GM12872 (cell line): ENCODE measurements around the gene CCDC88C.

Source experiments
- TF ChIP-seq, protein P1 (sequence below): IDR thresholded peaks from 3 replicates; pipeline ENCODE4 v1.5.1; 2011; ENCODE audit warnings: low read depth, mild to moderate bottlenecking, low read length, moderate library complexity; ENCODE audit not compliant: insufficient read depth

Gene CCDC88C

DNA sequence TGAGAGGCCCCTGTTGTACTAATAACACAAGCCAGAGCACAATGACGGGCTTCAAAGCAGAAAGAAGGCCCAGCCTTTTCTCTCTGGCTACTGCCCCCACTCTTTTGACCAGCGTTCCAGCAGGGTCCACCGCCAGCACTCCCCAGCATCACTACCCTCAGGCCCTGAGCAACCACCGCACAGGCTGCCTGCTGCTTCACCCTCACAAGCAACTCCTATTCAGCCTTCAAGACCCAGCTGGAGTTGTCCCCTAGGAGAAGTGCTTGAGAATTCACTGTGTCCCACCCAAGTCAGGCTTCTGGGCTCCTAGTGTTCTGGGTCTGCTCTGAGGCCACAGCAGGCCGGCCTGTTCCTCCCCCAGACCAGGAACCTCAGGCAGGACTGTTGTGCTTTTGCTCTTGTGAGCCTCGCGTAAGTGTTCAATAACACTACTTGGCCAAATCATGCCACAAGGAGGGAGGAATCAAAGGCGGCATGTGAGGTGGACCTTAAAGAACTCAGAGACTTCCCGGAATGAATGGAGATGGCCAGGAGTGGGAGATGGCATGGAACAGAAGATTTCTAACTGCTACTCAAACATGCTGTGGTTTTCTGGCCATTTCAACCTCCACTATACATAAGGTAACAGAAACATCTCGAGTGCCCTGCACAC is 89.8 kb downstream of the CCDC88C start:
- TF ChIP-seq, protein P1, sequence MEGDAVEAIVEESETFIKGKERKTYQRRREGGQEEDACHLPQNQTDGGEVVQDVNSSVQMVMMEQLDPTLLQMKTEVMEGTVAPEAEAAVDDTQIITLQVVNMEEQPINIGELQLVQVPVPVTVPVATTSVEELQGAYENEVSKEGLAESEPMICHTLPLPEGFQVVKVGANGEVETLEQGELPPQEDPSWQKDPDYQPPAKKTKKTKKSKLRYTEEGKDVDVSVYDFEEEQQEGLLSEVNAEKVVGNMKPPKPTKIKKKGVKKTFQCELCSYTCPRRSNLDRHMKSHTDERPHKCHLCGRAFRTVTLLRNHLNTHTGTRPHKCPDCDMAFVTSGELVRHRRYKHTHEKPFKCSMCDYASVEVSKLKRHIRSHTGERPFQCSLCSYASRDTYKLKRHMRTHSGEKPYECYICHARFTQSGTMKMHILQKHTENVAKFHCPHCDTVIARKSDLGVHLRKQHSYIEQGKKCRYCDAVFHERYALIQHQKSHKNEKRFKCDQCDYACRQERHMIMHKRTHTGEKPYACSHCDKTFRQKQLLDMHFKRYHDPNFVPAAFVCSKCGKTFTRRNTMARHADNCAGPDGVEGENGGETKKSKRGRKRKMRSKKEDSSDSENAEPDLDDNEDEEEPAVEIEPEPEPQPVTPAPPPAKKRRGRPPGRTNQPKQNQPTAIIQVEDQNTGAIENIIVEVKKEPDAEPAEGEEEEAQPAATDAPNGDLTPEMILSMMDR: no peak

DNA sequence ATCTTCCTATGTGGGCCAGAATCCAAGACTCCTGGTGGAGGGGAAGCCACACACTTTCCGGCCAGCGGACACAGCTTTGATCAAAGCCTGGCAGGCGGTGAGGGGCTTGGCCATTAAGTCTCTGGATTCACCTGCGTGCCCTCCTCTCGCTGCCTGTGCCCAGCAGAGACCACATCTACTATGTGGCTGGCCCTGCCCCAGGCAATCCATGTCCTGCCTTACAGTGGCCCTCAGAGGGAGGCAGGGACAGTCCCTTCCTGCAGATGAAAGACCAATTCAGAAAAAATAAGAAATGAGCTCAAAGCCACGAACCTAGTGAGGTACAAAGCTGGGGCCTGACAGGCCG is 90.4 kb downstream of the CCDC88C start:
- TF ChIP-seq, protein P1: no peak

DNA sequence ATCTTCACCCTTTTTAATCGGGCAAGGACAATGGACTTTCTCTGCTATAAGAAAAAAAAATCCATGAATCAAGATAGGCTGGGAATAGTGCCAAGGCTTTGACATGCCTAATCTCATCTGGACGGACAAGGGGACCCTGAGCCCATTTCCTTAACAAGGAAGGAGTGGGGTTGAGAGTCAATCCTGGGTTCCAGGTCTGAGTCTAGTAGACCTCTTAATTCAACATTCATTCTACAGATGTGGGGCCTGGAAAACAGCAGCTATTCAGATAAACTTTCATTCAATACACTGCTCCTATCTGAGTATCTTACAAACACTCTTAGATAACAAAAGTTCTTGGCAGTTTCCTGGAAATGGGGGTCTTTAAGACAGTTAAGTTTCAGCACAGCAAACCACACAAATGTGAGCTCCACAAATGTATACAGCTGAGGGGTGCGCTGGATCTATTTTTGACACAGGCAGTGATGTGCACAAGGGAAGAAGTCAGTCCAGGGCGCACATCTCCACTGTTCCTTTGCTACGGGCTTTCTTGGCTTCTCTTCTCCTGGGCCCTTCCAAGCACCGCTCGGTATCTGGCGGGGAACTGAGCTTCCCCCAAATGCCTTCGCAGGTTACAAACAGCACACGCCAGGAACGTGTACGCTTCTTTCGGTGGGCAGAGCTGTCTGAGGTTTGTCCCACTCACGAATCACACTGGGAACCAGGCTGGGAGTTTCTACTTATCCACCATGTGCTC is 90.9 kb downstream of the CCDC88C start:
- TF ChIP-seq, protein P1: no peak

DNA sequence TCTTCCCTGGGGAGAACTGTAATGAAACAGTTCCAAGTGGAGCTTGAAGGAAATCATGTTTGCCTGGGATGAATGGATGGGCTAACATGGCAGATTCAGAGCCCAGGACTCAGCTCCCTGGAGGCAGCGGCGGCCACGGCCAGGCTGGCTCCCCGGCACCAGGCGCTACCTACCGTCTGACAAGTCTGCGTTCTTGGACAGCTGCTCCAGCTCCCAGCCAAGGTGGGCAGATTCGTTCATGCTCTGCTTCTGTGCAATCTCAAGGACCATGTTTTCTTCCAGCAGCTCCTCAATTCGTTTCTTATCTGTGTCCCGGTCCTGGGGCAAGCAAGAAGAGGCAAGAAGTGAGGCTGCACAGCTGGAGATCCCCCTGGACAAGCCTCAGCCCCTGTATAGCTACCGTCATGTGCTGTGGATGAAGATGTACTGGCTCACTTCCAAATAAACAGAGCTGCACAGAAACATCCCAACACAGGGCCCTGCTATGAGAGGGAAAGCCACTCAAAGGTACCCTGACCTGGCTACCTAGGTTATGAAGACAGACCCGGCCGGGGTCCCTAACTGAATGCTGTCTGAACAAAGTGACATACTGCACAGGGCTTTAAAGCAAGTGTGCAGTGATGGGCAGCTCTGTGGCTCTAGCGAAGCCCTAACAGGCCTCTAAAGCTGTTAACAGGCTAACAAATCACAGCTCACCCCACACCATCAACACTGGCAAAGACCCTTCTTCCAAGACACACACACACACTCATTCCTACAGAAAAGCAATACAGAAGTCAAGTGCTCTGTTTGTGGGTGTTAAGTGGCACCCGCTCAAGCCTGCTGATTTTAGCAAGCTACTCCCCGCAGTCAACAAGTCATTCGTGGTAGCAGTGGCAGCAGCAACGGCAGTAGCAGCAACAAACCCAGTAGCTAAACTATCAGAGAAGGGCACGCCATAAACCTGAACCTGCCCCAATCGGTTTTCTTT is 92.7 kb downstream of the CCDC88C start:
- TF ChIP-seq, protein P1: no peak

DNA sequence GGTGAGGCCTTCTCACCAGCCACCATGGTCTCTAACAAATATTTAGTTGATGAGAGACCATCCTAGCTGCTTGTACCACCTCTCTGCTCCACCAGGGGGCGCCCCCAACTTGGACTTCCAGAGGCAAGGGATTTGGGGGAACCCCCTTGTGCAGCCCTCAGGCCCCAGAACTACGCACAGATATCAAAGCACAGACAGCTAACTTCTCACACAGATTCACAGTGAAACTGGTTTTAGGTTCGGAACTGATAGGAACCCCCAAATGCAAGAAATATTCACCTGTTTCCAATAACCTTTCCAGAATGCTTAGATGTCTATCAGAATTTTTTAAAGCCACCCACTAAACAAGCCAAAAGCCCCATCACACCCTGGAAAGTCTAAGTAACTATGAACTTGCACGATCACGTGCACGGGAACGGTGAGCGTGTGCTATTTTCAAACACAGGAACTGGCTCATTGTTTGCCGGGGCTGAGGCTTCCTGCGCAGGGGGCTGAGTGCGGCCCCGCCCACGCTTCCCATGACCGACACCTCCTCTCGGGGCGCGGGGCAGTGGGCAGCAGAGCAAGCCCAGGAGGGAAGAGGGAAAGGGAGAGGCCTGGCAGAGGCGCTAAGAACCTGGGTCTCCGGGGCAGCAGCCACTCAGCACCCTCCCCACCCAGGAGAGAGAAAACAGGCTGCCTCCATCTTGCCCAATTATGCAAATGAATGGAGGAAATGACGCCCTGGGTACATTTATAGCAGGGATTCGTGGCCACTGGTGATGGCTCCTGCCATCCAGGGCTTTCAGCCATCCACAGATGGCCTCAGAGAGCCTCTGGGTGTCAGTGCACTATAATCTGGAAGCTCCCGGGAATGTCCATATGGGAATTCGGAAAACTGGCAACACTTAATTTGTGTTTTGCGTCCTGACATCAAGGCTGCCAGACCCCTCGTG is 93.7 kb downstream of the CCDC88C start:
- TF ChIP-seq, protein P1: peak; percentile 91

DNA sequence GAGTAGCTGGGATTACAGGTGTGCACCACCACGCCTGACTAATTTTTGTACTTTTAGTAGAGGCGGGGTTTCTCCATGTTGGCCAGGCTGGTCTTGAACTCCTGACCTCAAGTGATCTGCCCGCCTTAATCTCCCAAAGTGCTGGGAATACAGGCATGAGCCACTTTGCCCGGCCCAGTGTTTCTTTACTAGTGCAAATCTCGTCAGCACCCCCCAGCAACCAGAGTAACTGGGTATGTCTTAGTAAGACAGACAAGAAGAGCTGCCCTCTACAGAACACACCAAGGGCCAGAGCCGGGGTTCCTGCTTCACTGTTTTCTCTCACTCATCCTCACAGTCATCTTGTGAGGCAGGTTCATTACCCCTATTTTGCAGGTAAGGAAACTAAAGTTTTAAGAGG is 94.6 kb downstream of the CCDC88C start:
- TF ChIP-seq, protein P1: no peak

DNA sequence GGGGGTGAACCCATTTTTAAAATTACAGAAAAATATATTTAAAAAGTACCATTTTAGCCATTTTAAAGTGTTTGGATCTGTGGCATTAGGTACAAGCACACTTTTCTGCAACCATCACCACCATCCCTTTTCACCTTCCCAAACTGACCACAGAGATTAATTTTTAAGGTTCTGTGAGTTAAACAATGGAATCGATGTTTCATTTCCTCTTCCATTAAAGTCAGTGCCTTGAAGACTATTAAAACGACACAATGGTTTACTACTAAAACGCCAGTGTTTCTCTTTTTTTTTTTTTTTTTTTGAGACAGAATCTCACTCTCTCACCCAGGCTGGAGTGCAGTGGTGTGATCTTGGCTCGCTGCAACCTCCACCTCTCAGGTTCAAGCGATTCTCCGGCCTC is 95.0 kb downstream of the CCDC88C start:
- TF ChIP-seq, protein P1: no peak
